Suppressor macrophage treated with lipopolysaccharide for 4 hours (primary cell): ENCODE results near the gene FBXL5.
"Not testable (repeated sequence)": the region's sequence is repeated elsewhere in the genome, so short reads cannot be mapped to it uniquely, and the experiment has no call there.

Experiments used
- DNase-seq: peaks from one replicate; pipeline ENCODE4 v3.0.0-alpha.2; 2020

Gene FBXL5

GRCh38 chr4:15649914-15650545 lies 5.1 kb downstream of the FBXL5 start:
- peak; percentile 61 for DNase-seq

GRCh38 chr4:15648600-15648999 lies 6.6 kb downstream of the FBXL5 start:
- DNase-seq, result no peak

- no peak for DNase-seq
Measured at GRCh38 chr4:15638418-15638817, 16.7 kb downstream of the FBXL5 start.

GRCh38 chr4:15636818-15637217 lies 18.3 kb downstream of the FBXL5 start:
- DNase-seq, result no peak

- not testable (repeated sequence) for DNase-seq
Measured at GRCh38 chr4:15617407-15617806, 37.8 kb downstream of the FBXL5 start.

- not testable (repeated sequence) for DNase-seq
Measured at GRCh38 chr4:15614891-15615290, 40.3 kb downstream of the FBXL5 start.

- DNase-seq, result no peak
Measured at GRCh38 chr4:15612136-15612535, 43.0 kb downstream of the FBXL5 start.

- DNase-seq, result peak; percentile 49
Measured at GRCh38 chr4:15610855-15611254, 44.3 kb downstream of the FBXL5 start.

- DNase-seq, result no peak
Measured at GRCh38 chr4:15605537-15605936, 49.6 kb downstream of the FBXL5 start.

- DNase-seq, result no peak
Measured at GRCh38 chr4:15601862-15602261, 53.3 kb downstream of the FBXL5 start.

- no peak for DNase-seq
Measured at GRCh38 chr4:15600176-15600575, 55.0 kb downstream of the FBXL5 start.

- no peak for DNase-seq
Measured at GRCh38 chr4:15598644-15599043, 56.5 kb downstream of the FBXL5 start.

GRCh38 chr4:15592799-15593198 lies 62.4 kb downstream of the FBXL5 start:
- DNase-seq, result no peak

GRCh38 chr4:15587649-15588048 lies 67.5 kb downstream of the FBXL5 start:
- DNase-seq, result peak; percentile 12

GRCh38 chr4:15586066-15586465 lies 69.1 kb downstream of the FBXL5 start:
- DNase-seq, result peak; percentile 44

GRCh38 chr4:15585331-15585730 lies 69.8 kb downstream of the FBXL5 start:
- no peak for DNase-seq

GRCh38 chr4:15584785-15585184 lies 70.4 kb downstream of the FBXL5 start:
- no peak for DNase-seq

- no peak for DNase-seq
Measured at GRCh38 chr4:15577508-15577907, 77.6 kb downstream of the FBXL5 start.

- DNase-seq, result no peak
Measured at GRCh38 chr4:15575966-15576365, 79.2 kb downstream of the FBXL5 start.

GRCh38 chr4:15569746-15570145 lies 85.4 kb downstream of the FBXL5 start:
- no peak for DNase-seq

- no peak for DNase-seq
Measured at GRCh38 chr4:15568821-15569220, 86.3 kb downstream of the FBXL5 start.

GRCh38 chr4:15563871-15564270 lies 91.3 kb downstream of the FBXL5 start:
- no peak for DNase-seq

- no peak for DNase-seq
Measured at GRCh38 chr4:15562623-15563022, 92.5 kb downstream of the FBXL5 start.

GRCh38 chr4:15562114-15562513 lies 93.0 kb downstream of the FBXL5 start:
- no peak for DNase-seq

GRCh38 chr4:15558561-15558960 lies 96.6 kb downstream of the FBXL5 start:
- no peak for DNase-seq
